ENCODE results near the gene RNF8.

GRCh38 chr6:37334047-37334446 lies 19.7 kb upstream of the RNF8 start:
- TF ChIP-seq YY1 (IDR thresholded peaks at IDR 0.05; ENCODE audit: insufficient read depth, insufficient read length) (no peak), SUZ12 (IDR thresholded peaks at IDR 0.05; ENCODE audit: extremely low read depth, insufficient read depth, insufficient read length) (no peak), ZNF274 (IDR thresholded peaks at IDR 0.05; ENCODE audit: low read depth, low read length) (no peak)
